Upper lobe of left lung (tissue), 4 donors: ENCODE results near the gene HPCAL1.

Experiments
- EP300 ChIP-seq, 4 donors: sonication (generic); formaldehyde crosslinking; IDR thresholded peaks; one replicate each; pipeline ENCODE4 v1.5.1; 2017; ENCODE audit warnings: antibody characterized with exemption in 4 of 4, control low read depth in 2 of 4
- POLR2A ChIP-seq, 4 donors: fragments of 450-650 bp; IDR thresholded peaks; one replicate each; pipeline ENCODE4 v1.5.1; 2016 to 2017; ENCODE audit warnings: antibody characterized with exemption in 4 of 4, mild to moderate bottlenecking in 2 of 4
- POLR2AphosphoS5 ChIP-seq, 2 donors: sonication (generic); formaldehyde crosslinking; IDR thresholded peaks; one replicate each; pipeline ENCODE4 v1.5.1; 2017; ENCODE audit warnings: antibody characterized with exemption in 2 of 2
- TF ChIP-seq, protein P1 (sequence below), 6 experiments: fragments of 450-650 bp in 4 of 6; fragments of 200-600 bp in 2 of 6; sonication (generic) in 2 of 6; IDR thresholded peaks; one replicate each; pipeline ENCODE4 v1.5.1; 2016 to 2019; ENCODE audit warnings: antibody characterized with exemption in 6 of 6

DNA sequence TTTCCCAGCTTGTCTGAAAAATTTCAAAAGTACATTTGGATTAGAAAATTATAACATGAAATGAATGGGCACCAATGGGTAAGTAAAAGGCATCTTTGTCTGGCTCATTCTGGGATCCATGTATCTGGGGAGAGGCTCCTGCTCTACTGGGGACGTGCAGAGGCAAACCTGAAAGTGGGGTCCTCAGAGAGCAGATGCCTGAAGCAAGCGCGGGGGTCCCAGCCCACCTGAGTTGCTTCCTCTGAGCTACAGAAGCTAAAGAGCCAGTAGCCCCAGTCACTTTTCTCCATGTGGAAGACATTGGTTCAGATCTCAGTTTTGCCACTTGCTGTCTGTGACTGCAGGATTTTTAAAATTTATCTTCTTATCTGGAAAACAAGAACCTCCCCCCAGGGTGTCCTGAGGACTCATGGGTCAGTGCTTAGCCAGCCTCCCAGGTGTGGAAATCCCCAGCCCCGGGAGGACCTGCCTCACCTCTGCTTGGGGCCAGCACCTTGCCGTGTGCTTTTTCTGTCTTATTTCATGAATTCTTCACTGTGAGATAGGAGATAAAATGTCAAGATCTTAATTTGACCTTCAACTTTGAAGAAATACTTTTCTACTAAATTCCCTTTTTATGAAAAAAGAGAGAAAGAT lies 170.5 kb downstream of the HPCAL1 start:
- TF ChIP-seq, protein P1, sequence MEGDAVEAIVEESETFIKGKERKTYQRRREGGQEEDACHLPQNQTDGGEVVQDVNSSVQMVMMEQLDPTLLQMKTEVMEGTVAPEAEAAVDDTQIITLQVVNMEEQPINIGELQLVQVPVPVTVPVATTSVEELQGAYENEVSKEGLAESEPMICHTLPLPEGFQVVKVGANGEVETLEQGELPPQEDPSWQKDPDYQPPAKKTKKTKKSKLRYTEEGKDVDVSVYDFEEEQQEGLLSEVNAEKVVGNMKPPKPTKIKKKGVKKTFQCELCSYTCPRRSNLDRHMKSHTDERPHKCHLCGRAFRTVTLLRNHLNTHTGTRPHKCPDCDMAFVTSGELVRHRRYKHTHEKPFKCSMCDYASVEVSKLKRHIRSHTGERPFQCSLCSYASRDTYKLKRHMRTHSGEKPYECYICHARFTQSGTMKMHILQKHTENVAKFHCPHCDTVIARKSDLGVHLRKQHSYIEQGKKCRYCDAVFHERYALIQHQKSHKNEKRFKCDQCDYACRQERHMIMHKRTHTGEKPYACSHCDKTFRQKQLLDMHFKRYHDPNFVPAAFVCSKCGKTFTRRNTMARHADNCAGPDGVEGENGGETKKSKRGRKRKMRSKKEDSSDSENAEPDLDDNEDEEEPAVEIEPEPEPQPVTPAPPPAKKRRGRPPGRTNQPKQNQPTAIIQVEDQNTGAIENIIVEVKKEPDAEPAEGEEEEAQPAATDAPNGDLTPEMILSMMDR (IDR thresholded peaks at IDR 0.05): no peak
- no peak for TF ChIP-seq EP300 (IDR thresholded peaks at IDR 0.05)
- no peak for TF ChIP-seq POLR2A (IDR thresholded peaks at IDR 0.05)
- TF ChIP-seq POLR2AphosphoS5 (IDR thresholded peaks at IDR 0.05): no peak
